ENCODE measurements around the gene UBFD1.

The UBFD1 gene

GRCh38 chr16:23534868-23535860 is 22.4 kb upstream of the UBFD1 start:
- Histone ChIP-seq H3K4me1 (ENCODE audit: low read length) (no peaks in the 10 kb centered on the region), H3K36me3 (replicated peaks; ENCODE audit: low read depth, low read length) (peaks cover 36% of the 10 kb centered on the region), H3K4me3 (ENCODE audit: low read length) (no peak overlapping the region), H3K4me2 (ENCODE audit: low read length) (no peak overlapping the region), H3K9ac (ENCODE audit: low read length) (no peak overlapping the region), H2AFZ (ENCODE audit: low read depth, low read length) (no peak overlapping the region), H4K20me1 (ENCODE audit: insufficient read depth, low read length) (no peaks in the 10 kb centered on the region), H3K27ac (ENCODE audit: low read length) (no peak overlapping the region), H3K79me2 (ENCODE audit: low read length) (no peaks in the 10 kb centered on the region), H3K9me3 (ENCODE audit: insufficient read depth, low read length) (no peaks in the 10 kb centered on the region), H3K27me3 (ENCODE audit: low read depth, low read length) (no peaks in the 10 kb centered on the region)
- TF ChIP-seq CTCF (IDR thresholded peaks at IDR 0.05; ENCODE audit: low read depth, low read length): no peak
- TF ChIP-seq EZH2phosphoT487 (IDR thresholded peaks at IDR 0.05; ENCODE audit: low read depth): no peak

GRCh38 chr16:23535901-23536300 is 21.6 kb upstream of the UBFD1 start:
- peaks cover 40% of the 10 kb centered on the region for H3K36me3 ChIP-seq (replicated peaks; ENCODE audit: low read depth, low read length)
- TF ChIP-seq CTCF (IDR thresholded peaks at IDR 0.05; ENCODE audit: low read depth, low read length): no peak
- TF ChIP-seq EZH2phosphoT487 (IDR thresholded peaks at IDR 0.05; ENCODE audit: low read depth): no peak
- H4K20me1 ChIP-seq (ENCODE audit: insufficient read depth, low read length): no peaks in the 10 kb centered on the region
- no peaks in the 10 kb centered on the region for H3K9me3 ChIP-seq (ENCODE audit: insufficient read depth, low read length)
- no peak overlapping the region for H3K9ac ChIP-seq (ENCODE audit: low read length)
- no peak overlapping the region for H3K4me3 ChIP-seq (ENCODE audit: low read length)
- H2AFZ ChIP-seq (ENCODE audit: low read depth, low read length): no peak overlapping the region
- no peak overlapping the region for H3K4me2 ChIP-seq (ENCODE audit: low read length)
- no peak overlapping the region for H3K27ac ChIP-seq (ENCODE audit: low read length)
- H3K79me2 ChIP-seq (ENCODE audit: low read length): no peaks in the 10 kb centered on the region
- no peaks in the 10 kb centered on the region for H3K4me1 ChIP-seq (ENCODE audit: low read length)
- no peaks in the 10 kb centered on the region for H3K27me3 ChIP-seq (ENCODE audit: low read depth, low read length)

GRCh38 chr16:23537390-23537789 is 20.1 kb upstream of the UBFD1 start:
- no peak overlapping the region for H3K4me3 ChIP-seq (ENCODE audit: low read length)
- TF ChIP-seq CTCF (IDR thresholded peaks at IDR 0.05; ENCODE audit: low read depth, low read length): no peak
- no peak for TF ChIP-seq EZH2phosphoT487 (IDR thresholded peaks at IDR 0.05; ENCODE audit: low read depth)
- H3K9me3 ChIP-seq (ENCODE audit: insufficient read depth, low read length): no peaks in the 10 kb centered on the region
- H3K4me2 ChIP-seq (ENCODE audit: low read length): no peak overlapping the region
- H3K4me1 ChIP-seq (ENCODE audit: low read length): no peaks in the 10 kb centered on the region
- no peaks in the 10 kb centered on the region for H3K79me2 ChIP-seq (ENCODE audit: low read length)
- H4K20me1 ChIP-seq (ENCODE audit: insufficient read depth, low read length): no peaks in the 10 kb centered on the region
- peaks cover 39% of the 10 kb centered on the region for H3K36me3 ChIP-seq (replicated peaks; ENCODE audit: low read depth, low read length)
- H2AFZ ChIP-seq (ENCODE audit: low read depth, low read length): no peak overlapping the region
- no peak overlapping the region for H3K9ac ChIP-seq (ENCODE audit: low read length)
- H3K27me3 ChIP-seq (ENCODE audit: low read depth, low read length): no peaks in the 10 kb centered on the region
- H3K27ac ChIP-seq (ENCODE audit: low read length): no peak overlapping the region

GRCh38 chr16:23538919-23539278 is 18.6 kb upstream of the UBFD1 start:
- no peaks in the 10 kb centered on the region for H3K9me3 ChIP-seq (ENCODE audit: insufficient read depth, low read length)
- TF ChIP-seq CTCF (IDR thresholded peaks at IDR 0.05; ENCODE audit: low read depth, low read length) (no peak), EZH2phosphoT487 (IDR thresholded peaks at IDR 0.05; ENCODE audit: low read depth) (no peak)
- no peaks in the 10 kb centered on the region for H4K20me1 ChIP-seq (ENCODE audit: insufficient read depth, low read length)
- H2AFZ ChIP-seq (ENCODE audit: low read depth, low read length): no peak overlapping the region
- H3K27ac ChIP-seq (ENCODE audit: low read length): no peak overlapping the region
- peaks cover 4% of the 10 kb centered on the region for H3K4me1 ChIP-seq (ENCODE audit: low read length)
- H3K9ac ChIP-seq (ENCODE audit: low read length): no peak overlapping the region
- H3K27me3 ChIP-seq (ENCODE audit: low read depth, low read length): no peaks in the 10 kb centered on the region
- peaks cover 43% of the 10 kb centered on the region for H3K36me3 ChIP-seq (replicated peaks; ENCODE audit: low read depth, low read length)
- H3K4me3 ChIP-seq (ENCODE audit: low read length): no peak overlapping the region
- no peak overlapping the region for H3K4me2 ChIP-seq (ENCODE audit: low read length)
- no peaks in the 10 kb centered on the region for H3K79me2 ChIP-seq (ENCODE audit: low read length)

Measured in OCI-LY3 (cell line).